IPS-NIHi7 (cell line): ENCODE results near the gene TMPRSS9.

Experiments used
- DNase-seq: peaks from one replicate; pipeline ENCODE4 v3.0.0; 2012; ENCODE audit warnings: mixed read lengths; ENCODE audit errors: extremely low spot score

TMPRSS9 gene

GRCh38 chr19:2359992-2360685 is at the start of gene TMPRSS9:
Gene TMPRSS9, plus strand, starts transcription at chr19:2360265. Its CDS starts 29,521 bp downstream, at chr19:2389786.
- DNase-seq, result peak; percentile 48

- no peak for DNase-seq
Measured at GRCh38 chr19:2311093-2311492, 49.0 kb upstream of the TMPRSS9 start.

- peak; percentile 59 for DNase-seq
Measured at GRCh38 chr19:2312820-2313501, 47.1 kb upstream of the TMPRSS9 start.

GRCh38 chr19:2315121-2315817 is 44.8 kb upstream of the TMPRSS9 start:
- no peak for DNase-seq

- peak; percentile 79 for DNase-seq
Measured at GRCh38 chr19:2315818-2316353, 44.2 kb upstream of the TMPRSS9 start.

- no peak for DNase-seq
Measured at GRCh38 chr19:2317300-2317699, 42.8 kb upstream of the TMPRSS9 start.

GRCh38 chr19:2317756-2318155 is 42.3 kb upstream of the TMPRSS9 start:
- DNase-seq, result no peak

- DNase-seq, result no peak
Measured at GRCh38 chr19:2318923-2319322, 41.1 kb upstream of the TMPRSS9 start.

- DNase-seq, result no peak
Measured at GRCh38 chr19:2319551-2319950, 40.5 kb upstream of the TMPRSS9 start.

GRCh38 chr19:2320049-2320448 is 40.0 kb upstream of the TMPRSS9 start:
- no peak for DNase-seq

- no peak for DNase-seq
Measured at GRCh38 chr19:2320939-2321338, 39.1 kb upstream of the TMPRSS9 start.

- DNase-seq, result no peak
Measured at GRCh38 chr19:2321565-2322283, 38.3 kb upstream of the TMPRSS9 start.

- no peak for DNase-seq
Measured at GRCh38 chr19:2323707-2324106, 36.4 kb upstream of the TMPRSS9 start.

- no peak for DNase-seq
Measured at GRCh38 chr19:2324220-2324948, 35.7 kb upstream of the TMPRSS9 start.

- DNase-seq, result no peak
Measured at GRCh38 chr19:2325281-2326046, 34.6 kb upstream of the TMPRSS9 start.

GRCh38 chr19:2326699-2327360 is 33.2 kb upstream of the TMPRSS9 start:
- no peak for DNase-seq

- peak; percentile 68 for DNase-seq
Measured at GRCh38 chr19:2327773-2328400, 32.2 kb upstream of the TMPRSS9 start.

GRCh38 chr19:2328401-2329148 is 31.5 kb upstream of the TMPRSS9 start, which contains the start of the genes LSM7 and SPPL2B:
Gene LSM7, minus strand, starts transcription at chr19:2328586. Its CDS starts 20 bp downstream, at chr19:2328566.
Gene SPPL2B, plus strand, starts transcription at chr19:2328684. Its CDS starts 26 bp downstream, at chr19:2328710.
- peak; percentile 99 for DNase-seq

- DNase-seq, result no peak
Measured at GRCh38 chr19:2329149-2329478, 31.0 kb upstream of the TMPRSS9 start.
